OCI-LY7 (cell line): ENCODE data around the gene MDFIC.

Experiments
- EZH2phosphoT487 ChIP-seq: fragments of 200-600 bp; sonication (generic); IDR thresholded peaks from 2 replicates; pipeline ENCODE4 v1.6.1; 2018; ENCODE audit warnings: low read depth, borderline replicate concordance, mild to moderate bottlenecking, mixed run types, antibody characterized with exemption, low read length, moderate library complexity, mixed read lengths
- TF ChIP-seq, protein P1 (sequence below): fragments of 200-600 bp; sonication (generic); conservative IDR thresholded peaks from 2 replicates; pipeline ENCODE4 v1.5.1; 2014; ENCODE audit warnings: mild to moderate bottlenecking, antibody characterized with exemption, low read length, moderate library complexity, mixed read lengths

DNA sequence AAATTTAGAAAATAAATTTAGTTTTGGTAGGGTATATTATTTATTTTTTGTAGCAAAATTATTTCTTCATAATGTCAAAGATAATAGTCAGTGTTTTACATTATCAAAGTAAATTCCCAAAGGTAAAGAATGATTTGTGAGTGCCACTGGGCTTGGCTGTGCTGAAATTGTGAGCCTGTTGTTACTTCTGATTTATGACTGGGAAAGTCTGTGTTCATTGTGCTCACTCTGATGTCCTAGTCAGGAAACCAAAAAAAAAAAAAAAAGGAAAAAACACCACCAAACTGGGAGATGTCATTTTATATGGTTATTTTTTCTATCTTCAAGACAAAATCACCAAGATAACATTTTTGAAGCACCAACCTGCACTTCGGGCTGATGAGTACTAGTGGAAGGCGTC, 44.3 kb downstream of the MDFIC start:
- TF ChIP-seq, protein P1, sequence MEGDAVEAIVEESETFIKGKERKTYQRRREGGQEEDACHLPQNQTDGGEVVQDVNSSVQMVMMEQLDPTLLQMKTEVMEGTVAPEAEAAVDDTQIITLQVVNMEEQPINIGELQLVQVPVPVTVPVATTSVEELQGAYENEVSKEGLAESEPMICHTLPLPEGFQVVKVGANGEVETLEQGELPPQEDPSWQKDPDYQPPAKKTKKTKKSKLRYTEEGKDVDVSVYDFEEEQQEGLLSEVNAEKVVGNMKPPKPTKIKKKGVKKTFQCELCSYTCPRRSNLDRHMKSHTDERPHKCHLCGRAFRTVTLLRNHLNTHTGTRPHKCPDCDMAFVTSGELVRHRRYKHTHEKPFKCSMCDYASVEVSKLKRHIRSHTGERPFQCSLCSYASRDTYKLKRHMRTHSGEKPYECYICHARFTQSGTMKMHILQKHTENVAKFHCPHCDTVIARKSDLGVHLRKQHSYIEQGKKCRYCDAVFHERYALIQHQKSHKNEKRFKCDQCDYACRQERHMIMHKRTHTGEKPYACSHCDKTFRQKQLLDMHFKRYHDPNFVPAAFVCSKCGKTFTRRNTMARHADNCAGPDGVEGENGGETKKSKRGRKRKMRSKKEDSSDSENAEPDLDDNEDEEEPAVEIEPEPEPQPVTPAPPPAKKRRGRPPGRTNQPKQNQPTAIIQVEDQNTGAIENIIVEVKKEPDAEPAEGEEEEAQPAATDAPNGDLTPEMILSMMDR: no peak
- no peak for TF ChIP-seq EZH2phosphoT487
